GM12878 (cell line): Measurements from ENCODE around the gene FOXL1. TPM values are rescaled to one million over a fixed set of nuclear protein-coding genes. Genes with fewer than 3 reads are reported as not detected.

Experiments
- BMI1 ChIP-seq: fragments of 450-650 bp; IDR thresholded peaks from 2 replicates; pipeline ENCODE4 v1.6.1; 2016; ENCODE audit warnings: mild to moderate bottlenecking, moderate library complexity, borderline replicate concordance
- CHD2 ChIP-seq: IDR thresholded peaks from 2 replicates; pipeline ENCODE4 v1.6.1; 2011; ENCODE audit warnings: low read depth, low read length, improper control_type of control experiment, borderline replicate concordance
- EGR1 ChIP-seq, 2 experiments: IDR thresholded peaks; 1 replicate in 1 of 2; 2 replicates in 1 of 2; pipeline ENCODE4 v1.6.1; 2011 to 2012; ENCODE audit warnings: low read depth in 2 of 2, low read length in 2 of 2, borderline replicate concordance in 1 of 2, mild to moderate bottlenecking in 1 of 2, moderate library complexity in 1 of 2
- GABPA ChIP-seq: IDR thresholded peaks from 2 replicates; pipeline ENCODE4 v1.6.1; 2014; ENCODE audit warnings: antibody characterized with exemption, low read depth, mild to moderate bottlenecking, inconsistent platforms
- JUNB ChIP-seq: IDR thresholded peaks from 2 replicates; pipeline ENCODE4 v1.6.1; 2016; ENCODE audit warnings: antibody characterized with exemption, mild to moderate bottlenecking
- LARP7 ChIP-seq: fragments of 450-650 bp; IDR thresholded peaks from 2 replicates; pipeline ENCODE4 v1.6.1; 2017; ENCODE audit warnings: mild to moderate bottlenecking
- RUNX3 ChIP-seq: IDR thresholded peaks from 2 replicates; pipeline ENCODE4 v1.6.1; 2012; ENCODE audit warnings: low read length, inconsistent platforms
- STAT1 ChIP-seq: fragments of 450-650 bp; conservative IDR thresholded peaks from 2 replicates; pipeline ENCODE4 v1.6.1; 2014; ENCODE audit warnings: antibody characterized with exemption, mild to moderate bottlenecking
- TCF3 ChIP-seq: IDR thresholded peaks from 2 replicates; pipeline ENCODE4 v1.6.1; 2012; ENCODE audit warnings: low read depth, mild to moderate bottlenecking, low read length, borderline replicate concordance; ENCODE audit not compliant: insufficient read depth
- ZNF274 ChIP-seq: IDR thresholded peaks from one replicate; pipeline ENCODE4 v1.8.0; 2011; ENCODE audit not compliant: insufficient read length, insufficient read depth
- polyA plus RNA-seq, 11 experiments: library from polyadenylated mRNA; depleted of rRNA in 4 of 11; unstranded in 6 of 11; stranded (reverse) in 5 of 11; fragments of >200 nt; fragmentation: Nextera tagmentation in 4 of 11; fragmentation: Illumina TruSeq in 1 of 11; extraction: Ambion mirVana in 4 of 11; extraction: Trizol in 1 of 11; gene quantifications; 1 replicate in 1 of 11; 2 replicates in 10 of 11; pipeline versions ENCODE4 v1.2.1 to v1.2.3, GENCODE V29; 2011 to 2016; ENCODE audit warnings: inconsistent platforms in 2 of 11, missing spikeins in 2 of 11, low read depth in 1 of 11
- total RNA-seq, 4 experiments: library from RNA; depleted of rRNA in 3 of 4; stranded (reverse); fragments of >200 nt in 3 of 4; fragmentation: Illumina TruSeq in 1 of 4; extraction: Trizol in 1 of 4; gene quantifications; 2 replicates each; pipeline versions ENCODE4 v1.2.1 to v1.2.3, GENCODE V29; 2013 to 2021
- TF ChIP-seq, protein P1 (sequence below): fragments of 450-650 bp; formaldehyde crosslinking; IDR thresholded peaks from 2 replicates; pipeline ENCODE4 v1.5.0; 2022; ENCODE audit warnings: mild to moderate bottlenecking, missing genetic modification characterization
- TF ChIP-seq, protein P2 (sequence below): fragments of 150-350 bp; IDR thresholded peaks from 2 replicates; pipeline ENCODE4 v1.6.1; 2014; ENCODE audit warnings: mild to moderate bottlenecking, low read depth, low read length

FOXL1 gene
- total and polyA plus RNA-seq, 10 of the 15 experiments (the other 5 are each of a cell fraction or from before 2014, with no cell fraction given), result 0.05 TPM; not detected in 9

DNA sequence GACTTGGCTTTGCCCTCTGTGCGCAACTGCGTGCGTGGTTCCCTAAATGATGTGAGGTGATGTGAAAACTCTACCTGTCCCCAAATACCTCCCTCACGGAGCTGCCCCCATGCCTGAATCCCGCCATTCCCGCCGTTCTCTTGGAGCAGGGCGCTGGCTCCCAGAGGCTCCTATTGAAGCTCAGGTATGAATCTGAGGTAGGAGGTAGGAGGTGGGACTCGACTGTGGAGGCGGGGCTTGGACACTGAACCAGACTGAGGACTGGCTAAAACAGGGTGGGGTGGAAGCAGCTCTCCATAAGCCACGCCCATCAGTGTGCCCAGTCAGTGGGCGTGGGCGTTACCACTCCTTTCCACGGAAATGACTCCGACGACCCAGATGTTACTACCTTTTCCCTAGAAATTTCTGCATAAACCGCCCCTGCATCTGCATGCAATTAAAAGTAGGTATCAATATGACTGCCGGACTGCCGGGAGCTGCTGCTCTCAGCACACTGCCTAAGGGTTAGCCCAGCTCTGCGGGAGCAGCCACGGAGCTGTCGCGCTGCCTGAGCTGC, 41.0 kb downstream of the FOXL1 start (continued):
- TF ChIP-seq, protein P1, sequence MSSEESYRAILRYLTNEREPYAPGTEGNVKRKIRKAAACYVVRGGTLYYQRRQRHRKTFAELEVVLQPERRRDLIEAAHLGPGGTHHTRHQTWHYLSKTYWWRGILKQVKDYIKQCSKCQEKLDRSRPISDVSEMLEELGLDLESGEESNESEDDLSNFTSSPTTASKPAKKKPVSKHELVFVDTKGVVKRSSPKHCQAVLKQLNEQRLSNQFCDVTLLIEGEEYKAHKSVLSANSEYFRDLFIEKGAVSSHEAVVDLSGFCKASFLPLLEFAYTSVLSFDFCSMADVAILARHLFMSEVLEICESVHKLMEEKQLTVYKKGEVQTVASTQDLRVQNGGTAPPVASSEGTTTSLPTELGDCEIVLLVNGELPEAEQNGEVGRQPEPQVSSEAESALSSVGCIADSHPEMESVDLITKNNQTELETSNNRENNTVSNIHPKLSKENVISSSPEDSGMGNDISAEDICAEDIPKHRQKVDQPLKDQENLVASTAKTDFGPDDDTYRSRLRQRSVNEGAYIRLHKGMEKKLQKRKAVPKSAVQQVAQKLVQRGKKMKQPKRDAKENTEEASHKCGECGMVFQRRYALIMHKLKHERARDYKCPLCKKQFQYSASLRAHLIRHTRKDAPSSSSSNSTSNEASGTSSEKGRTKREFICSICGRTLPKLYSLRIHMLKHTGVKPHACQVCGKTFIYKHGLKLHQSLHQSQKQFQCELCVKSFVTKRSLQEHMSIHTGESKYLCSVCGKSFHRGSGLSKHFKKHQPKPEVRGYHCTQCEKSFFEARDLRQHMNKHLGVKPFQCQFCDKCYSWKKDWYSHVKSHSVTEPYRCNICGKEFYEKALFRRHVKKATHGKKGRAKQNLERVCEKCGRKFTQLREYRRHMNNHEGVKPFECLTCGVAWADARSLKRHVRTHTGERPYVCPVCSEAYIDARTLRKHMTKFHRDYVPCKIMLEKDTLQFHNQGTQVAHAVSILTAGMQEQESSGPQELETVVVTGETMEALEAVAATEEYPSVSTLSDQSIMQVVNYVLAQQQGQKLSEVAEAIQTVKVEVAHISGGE (CRISPR knock-in tag), result no peak
- TF ChIP-seq EGR1 (IDR thresholded peaks at IDR 0.05; ENCODE audit: borderline replicate concordance in 1 of 2, low read depth in 2 of 2, low read length in 2 of 2) (no peak), GABPA (no peak), ZNF274 (no peak), JUNB (no peak), RUNX3 (no peak), CHD2 (no peak), BMI1 (no peak), TCF3 (no peak), LARP7 (no peak), STAT1 (no peak)
- TF ChIP-seq, protein P2, sequence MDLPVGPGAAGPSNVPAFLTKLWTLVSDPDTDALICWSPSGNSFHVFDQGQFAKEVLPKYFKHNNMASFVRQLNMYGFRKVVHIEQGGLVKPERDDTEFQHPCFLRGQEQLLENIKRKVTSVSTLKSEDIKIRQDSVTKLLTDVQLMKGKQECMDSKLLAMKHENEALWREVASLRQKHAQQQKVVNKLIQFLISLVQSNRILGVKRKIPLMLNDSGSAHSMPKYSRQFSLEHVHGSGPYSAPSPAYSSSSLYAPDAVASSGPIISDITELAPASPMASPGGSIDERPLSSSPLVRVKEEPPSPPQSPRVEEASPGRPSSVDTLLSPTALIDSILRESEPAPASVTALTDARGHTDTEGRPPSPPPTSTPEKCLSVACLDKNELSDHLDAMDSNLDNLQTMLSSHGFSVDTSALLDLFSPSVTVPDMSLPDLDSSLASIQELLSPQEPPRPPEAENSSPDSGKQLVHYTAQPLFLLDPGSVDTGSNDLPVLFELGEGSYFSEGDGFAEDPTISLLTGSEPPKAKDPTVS, result no peak
